Measurements from ENCODE around the gene GPR157. TPM values are rescaled to one million over a fixed set of nuclear protein-coding genes. Genes with fewer than 3 reads are reported as not detected.
A peak's percentile ranks its signal among the peaks of the same experiment; 100 is the strongest.

GPR157 gene
- total and polyA plus RNA-seq, 4 donors, result 3.7 to 29.3 (median 7.3) TPM

DNA sequence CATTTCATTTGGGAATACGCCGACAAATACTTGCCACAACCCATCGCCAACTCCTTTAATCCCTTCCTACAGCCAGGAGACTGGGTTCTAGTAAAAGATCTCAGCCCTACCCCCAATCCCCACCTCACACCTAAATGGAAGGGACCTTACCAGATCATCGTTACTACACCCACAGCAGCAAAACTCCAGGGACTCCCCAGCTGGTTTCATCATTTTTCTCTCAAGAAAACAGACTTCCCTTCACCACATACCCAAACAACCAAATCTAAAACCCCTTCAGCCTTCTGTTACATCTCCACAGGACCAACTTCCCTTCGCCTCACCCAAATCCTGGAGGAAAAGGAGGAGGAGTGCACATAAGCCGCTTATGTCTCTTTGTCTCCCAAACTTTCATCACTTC is 35.8 kb downstream of the GPR157 start:
- peaks cover 0 to 8% (median 0%) of the 10 kb centered on the region in 4 donors for H3K9me3 ChIP-seq (ENCODE audit: control insufficient read depth in 4 of 4, insufficient read depth in 3 of 4, low read length in 3 of 4)
- no peak overlapping the region for H3K27ac ChIP-seq (ENCODE audit: low read depth in 1 of 2, low read length in 1 of 2)
- ATAC-seq (ENCODE audit: insufficient read depth, low FRiP score) (no peak), DNase-seq (no peak)
- no peak overlapping the region for H3K4me3 ChIP-seq
- peaks cover 0 to 21% (median 3%) of the 10 kb centered on the region in 5 donors for H3K4me1 ChIP-seq (ENCODE audit: control insufficient read depth in 5 of 5, insufficient read depth in 5 of 5, low read length in 5 of 5)
- H3K27me3 ChIP-seq (ENCODE audit: control insufficient read depth in 3 of 3, insufficient read depth in 3 of 3, low read length in 2 of 3), result no peaks in the 10 kb centered on the region
- no peak overlapping the region for H3K9ac ChIP-seq (ENCODE audit: insufficient read depth in 1 of 2, low read length in 2 of 2)
- WGBS, 2 donors, result 59 to 66% methylated on average over 6 of the region's 6 CpGs
- TF ChIP-seq, protein P1, sequence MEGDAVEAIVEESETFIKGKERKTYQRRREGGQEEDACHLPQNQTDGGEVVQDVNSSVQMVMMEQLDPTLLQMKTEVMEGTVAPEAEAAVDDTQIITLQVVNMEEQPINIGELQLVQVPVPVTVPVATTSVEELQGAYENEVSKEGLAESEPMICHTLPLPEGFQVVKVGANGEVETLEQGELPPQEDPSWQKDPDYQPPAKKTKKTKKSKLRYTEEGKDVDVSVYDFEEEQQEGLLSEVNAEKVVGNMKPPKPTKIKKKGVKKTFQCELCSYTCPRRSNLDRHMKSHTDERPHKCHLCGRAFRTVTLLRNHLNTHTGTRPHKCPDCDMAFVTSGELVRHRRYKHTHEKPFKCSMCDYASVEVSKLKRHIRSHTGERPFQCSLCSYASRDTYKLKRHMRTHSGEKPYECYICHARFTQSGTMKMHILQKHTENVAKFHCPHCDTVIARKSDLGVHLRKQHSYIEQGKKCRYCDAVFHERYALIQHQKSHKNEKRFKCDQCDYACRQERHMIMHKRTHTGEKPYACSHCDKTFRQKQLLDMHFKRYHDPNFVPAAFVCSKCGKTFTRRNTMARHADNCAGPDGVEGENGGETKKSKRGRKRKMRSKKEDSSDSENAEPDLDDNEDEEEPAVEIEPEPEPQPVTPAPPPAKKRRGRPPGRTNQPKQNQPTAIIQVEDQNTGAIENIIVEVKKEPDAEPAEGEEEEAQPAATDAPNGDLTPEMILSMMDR (IDR thresholded peaks at IDR 0.05; ENCODE audit: control extremely low read depth, extremely low read depth), result no peak
- no peaks in the 10 kb centered on the region for H3K36me3 ChIP-seq (ENCODE audit: control insufficient read depth in 4 of 4, insufficient read depth in 4 of 4, low read length in 4 of 4)

DNA sequence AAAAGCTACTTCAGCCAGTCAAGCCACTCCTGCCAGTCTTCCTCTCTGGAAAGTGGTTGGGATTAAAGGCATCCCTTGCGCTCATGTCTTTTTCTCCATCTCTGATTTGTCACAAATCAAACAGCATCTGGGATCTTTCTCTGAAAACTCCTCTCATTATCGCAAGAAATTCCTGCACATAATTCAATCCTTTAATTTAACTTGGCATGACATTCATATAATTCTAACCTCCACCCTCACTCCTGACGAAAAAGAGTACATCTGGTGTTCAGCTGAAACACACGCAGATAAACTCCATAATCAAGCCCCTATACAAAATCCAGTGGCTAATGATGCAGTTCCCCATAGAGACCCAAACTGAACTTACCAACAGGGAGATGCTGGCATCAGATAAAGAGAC is 40.1 kb downstream of the GPR157 start:
- Histone ChIP-seq H3K27ac (ENCODE audit: low read depth in 1 of 2, low read length in 1 of 2) (no peak overlapping the region), H3K9me3 (ENCODE audit: control insufficient read depth in 4 of 4, insufficient read depth in 3 of 4, low read length in 3 of 4) (no peaks in the 10 kb centered on the region), H3K9ac (ENCODE audit: insufficient read depth in 1 of 2, low read length in 2 of 2) (no peak overlapping the region), H3K27me3 (ENCODE audit: control insufficient read depth in 3 of 3, insufficient read depth in 3 of 3, low read length in 2 of 3) (no peaks in the 10 kb centered on the region), H3K4me1 (ENCODE audit: control insufficient read depth in 5 of 5, insufficient read depth in 5 of 5, low read length in 5 of 5) (peaks cover 0 to 57% (median 20%) of the 10 kb centered on the region in 5 donors), H3K36me3 (ENCODE audit: control insufficient read depth in 4 of 4, insufficient read depth in 4 of 4, low read length in 4 of 4) (no peaks in the 10 kb centered on the region), H3K4me3 (no peak overlapping the region)
- WGBS, 2 donors, result 68 to 87% methylated on average over 4 of the region's 4 CpGs
- TF ChIP-seq, protein P1 (IDR thresholded peaks at IDR 0.05; ENCODE audit: control extremely low read depth, extremely low read depth), result no peak
- ATAC-seq (ENCODE audit: insufficient read depth, low FRiP score), result no peak
- peak in 2 of 3 donors; percentile 83 for DNase-seq

DNA sequence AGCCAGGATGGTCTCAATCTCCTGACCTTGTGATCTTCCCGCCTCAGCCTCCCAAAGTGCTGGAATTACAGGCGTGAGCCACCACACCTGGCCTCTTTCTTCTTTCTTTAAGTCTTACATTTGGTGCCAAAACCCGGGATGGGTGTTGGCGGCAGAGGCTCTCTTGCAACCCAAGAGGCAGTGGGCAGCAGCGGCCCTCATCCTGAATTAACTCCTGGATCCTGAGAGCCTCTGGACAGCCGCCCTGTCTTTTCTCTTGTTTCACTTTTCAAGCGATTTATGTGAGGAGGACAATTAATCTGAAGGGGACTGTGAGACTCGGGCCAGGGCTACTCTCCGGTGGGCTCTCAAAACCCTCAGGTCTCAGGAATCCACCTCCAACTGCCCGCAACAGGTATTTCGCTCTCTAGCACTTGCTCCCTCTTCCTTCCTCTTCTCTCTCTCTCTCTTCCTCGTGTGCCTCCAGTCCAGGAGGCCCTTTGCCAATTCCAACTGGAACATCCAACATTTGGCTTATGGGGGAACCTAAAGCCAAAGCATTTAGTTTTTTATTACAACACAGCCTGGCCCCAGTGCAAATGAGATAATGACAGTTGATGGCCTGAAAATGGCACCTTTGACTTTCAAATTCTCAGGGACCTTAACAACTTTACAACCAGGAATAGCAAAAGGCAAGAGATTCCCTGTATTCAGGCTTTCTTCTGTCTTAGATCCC is 41.3 kb downstream of the GPR157 start:
- ATAC-seq (ENCODE audit: insufficient read depth, low FRiP score) (no peak), DNase-seq (peak in 2 of 3 donors; percentile 61 to 77)
- peaks cover 0 to 65% (median 27%) of the 10 kb centered on the region in 5 donors for H3K4me1 ChIP-seq (ENCODE audit: control insufficient read depth in 5 of 5, insufficient read depth in 5 of 5, low read length in 5 of 5)
- H3K27me3 ChIP-seq (ENCODE audit: control insufficient read depth in 3 of 3, insufficient read depth in 3 of 3, low read length in 2 of 3), result no peaks in the 10 kb centered on the region
- no peaks in the 10 kb centered on the region for H3K9me3 ChIP-seq (ENCODE audit: control insufficient read depth in 4 of 4, insufficient read depth in 3 of 4, low read length in 3 of 4)
- no peaks in the 10 kb centered on the region for H3K36me3 ChIP-seq (ENCODE audit: control insufficient read depth in 4 of 4, insufficient read depth in 4 of 4, low read length in 4 of 4)
- H3K4me3 ChIP-seq, result no peak overlapping the region
- no peak overlapping the region for H3K9ac ChIP-seq (ENCODE audit: insufficient read depth in 1 of 2, low read length in 2 of 2)
- H3K27ac ChIP-seq (ENCODE audit: low read depth in 1 of 2, low read length in 1 of 2), result no peak overlapping the region
- 72 to 74% methylated on average over 12 of the region's 12 CpGs for WGBS, 2 donors
- TF ChIP-seq, protein P1 (IDR thresholded peaks at IDR 0.05; ENCODE audit: control extremely low read depth, extremely low read depth), result no peak
